DMS114 treated with DMSO at 0.1 percent for 48 hours (cell line): Measurements from ENCODE around the gene HIVEP3.
"Not testable (repeated sequence)": the region's sequence is repeated elsewhere in the genome, so short reads cannot be mapped to it uniquely, and the experiment has no call there.

Experiments
- DNase-seq: peaks from one replicate; lab custom pipeline; 2025; ENCODE audit not compliant: unreplicated experiment; lab: John Stamatoyannopoulos, UW

HIVEP3 gene

DNA sequence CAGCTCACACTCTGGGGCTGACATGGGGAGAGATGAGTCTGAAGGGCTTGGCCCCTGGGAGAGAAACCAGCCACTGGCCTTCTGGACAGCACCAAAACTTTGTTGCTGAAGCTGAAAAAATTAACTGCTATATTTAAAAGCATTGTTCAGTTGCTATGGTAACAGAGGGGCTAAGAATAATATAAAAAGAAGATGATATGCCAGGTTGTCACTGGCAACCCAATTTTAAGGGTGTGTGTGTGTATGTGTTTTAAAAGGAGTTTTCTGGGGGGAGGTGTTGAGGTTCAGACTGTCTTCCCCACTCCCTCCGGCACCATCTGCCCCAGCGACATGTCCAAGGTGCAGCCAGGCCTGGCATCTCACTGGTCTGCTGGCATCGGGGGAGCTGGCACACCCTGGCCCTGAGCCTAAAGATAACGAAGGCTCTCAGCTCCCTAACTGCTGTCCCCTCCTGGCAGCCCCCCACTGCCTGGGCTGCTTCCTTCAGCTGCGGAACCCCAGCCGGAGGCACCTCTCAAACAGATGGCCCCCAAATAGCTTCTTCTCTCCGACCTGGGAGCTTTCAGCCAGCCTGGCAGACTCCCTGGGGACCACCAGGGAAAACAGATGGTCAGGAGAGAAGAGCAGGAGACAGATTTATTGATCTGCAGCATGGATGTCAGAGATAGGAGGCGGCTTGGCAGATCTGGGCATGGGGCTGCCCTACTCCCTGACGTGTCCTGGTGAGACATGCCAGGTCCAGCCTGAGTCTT is 203.9 kb downstream of the HIVEP3 start:
- no peak for DNase-seq

DNA sequence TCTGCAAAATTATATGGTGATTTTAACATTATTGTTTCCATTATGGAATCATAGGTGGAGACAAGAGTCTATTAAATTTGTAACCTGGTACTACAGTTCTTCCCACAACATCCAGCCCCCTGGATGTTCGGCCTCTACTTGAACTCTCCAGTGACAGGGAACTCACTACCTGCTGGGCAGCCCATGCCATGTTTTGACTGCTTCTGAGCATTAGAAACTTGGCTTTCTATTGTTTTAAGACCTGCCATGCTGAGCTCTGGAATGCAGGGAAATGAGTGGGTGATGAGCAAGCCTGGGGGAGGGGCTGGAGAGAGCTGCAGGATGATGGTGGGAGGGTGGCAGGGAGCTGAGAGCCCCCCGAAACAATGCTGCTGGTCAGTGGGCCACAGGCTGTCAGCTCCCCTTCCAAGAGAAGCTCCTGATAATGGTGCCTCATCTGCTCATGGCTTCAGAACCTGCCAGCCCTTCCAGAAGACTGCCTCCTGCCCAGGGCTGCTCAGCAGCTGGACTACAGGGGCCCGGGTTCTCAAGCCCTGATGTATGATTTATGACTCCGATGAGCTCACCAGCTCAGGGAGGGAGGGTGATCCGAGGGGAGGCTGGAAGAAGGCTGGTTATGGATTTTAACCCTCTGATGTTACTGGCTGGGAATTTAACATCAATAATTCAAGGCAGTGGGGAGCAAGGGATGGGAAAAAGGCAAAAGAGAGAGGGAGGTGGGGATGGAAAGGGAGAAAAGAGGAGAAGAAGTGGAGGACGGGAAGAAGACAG is 205.0 kb downstream of the HIVEP3 start:
- DNase-seq = no peak

DNA sequence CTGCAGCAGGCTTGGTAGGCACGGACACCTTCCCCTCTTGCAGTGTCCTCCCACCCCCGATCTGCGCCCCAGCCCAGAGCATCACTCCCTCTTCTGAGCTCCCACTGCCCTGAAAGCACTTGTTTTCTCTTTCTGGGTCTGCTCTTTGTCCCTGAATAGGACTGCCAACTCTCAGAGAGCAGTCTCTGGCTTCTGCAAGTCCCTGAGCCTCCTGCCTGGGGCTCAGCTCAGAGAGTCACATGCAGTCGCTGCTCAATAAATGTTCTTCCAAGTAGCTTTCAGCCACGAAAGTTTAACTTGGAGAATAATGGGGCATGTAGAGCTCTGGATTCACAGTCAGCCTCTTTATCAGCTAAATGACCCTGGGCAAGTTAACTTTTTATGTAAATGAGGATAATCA is 205.6 kb downstream of the HIVEP3 start:
- DNase-seq = no peak

DNA sequence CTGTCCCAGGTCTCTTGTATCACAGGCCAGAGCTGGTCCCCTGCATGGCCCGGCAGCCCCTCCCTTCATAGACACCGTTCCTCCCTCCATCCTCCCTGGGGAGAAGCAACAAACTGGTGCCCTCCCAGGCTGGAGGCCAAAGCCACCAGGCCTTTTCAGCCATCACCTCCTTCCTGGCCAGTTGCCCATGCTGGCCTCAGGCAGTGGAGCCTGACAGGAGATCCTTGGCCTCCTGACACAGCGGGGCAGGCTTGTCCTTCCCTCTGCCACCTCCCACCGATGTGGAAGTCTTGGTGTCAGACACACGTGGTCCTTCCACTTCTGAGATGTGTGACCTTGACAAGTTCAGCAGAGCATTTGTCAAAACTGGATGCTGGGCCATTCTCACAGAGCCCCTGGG is 206.0 kb downstream of the HIVEP3 start:
- no peak for DNase-seq

DNA sequence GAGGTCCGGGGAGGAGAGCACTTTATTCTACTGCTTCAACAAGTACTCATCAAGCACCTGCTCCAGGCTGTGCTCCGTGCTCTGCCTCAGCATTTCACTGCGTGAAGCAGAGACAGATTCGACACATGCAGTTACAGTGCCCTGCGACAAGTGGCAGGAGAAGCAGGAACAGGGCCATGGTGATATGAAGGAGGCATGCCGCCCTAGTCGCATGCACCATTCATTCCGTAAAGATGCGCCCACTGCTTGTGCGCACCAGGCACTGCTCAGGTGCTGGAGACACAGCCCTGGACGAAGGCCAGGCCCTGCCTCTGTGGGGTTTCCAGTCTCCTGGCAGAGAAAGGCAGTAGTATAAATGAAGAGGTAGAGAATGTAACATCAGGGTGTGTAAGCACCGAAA is 206.6 kb downstream of the HIVEP3 start:
- DNase-seq = no peak

DNA sequence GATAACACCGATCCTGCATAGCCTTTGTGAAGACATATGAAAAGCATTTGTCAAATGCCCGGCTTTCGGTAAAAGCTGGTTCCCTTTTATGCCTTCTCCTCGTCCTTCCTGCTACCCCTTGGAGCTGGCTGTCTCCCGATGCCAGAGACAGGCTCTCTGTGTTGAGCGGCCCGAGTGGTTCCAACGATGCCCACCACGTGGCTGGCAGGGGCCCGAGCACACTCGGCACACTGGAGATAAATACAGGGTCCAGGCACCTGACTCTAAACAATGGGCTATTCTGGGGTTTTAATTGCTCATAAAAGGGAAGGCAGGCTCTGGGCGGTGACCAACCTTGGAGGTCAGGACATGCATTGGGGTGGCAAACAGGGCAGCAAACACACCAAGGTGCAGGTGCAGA is 207.1 kb downstream of the HIVEP3 start:
- no peak for DNase-seq

DNA sequence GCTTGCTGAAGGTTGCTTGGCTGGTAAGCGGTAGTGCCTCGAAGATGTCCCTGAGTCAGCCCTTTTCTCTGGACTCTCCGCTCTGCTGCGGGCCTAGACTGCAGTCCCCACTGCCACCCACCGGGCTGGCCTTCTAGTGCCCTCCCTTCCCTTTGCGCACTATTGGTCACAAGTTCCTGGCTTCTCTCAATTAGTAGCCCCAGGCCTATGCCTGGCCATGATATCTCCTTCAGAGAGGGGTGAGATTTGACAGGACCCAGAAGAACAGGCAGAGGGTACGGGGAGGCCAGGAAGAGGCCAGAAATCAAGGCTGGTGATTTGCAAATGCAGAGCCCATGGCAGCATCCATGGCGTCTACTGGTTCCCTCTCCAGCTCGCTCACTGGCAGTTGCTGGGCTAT is 207.7 kb downstream of the HIVEP3 start:
- no peak for DNase-seq

DNA sequence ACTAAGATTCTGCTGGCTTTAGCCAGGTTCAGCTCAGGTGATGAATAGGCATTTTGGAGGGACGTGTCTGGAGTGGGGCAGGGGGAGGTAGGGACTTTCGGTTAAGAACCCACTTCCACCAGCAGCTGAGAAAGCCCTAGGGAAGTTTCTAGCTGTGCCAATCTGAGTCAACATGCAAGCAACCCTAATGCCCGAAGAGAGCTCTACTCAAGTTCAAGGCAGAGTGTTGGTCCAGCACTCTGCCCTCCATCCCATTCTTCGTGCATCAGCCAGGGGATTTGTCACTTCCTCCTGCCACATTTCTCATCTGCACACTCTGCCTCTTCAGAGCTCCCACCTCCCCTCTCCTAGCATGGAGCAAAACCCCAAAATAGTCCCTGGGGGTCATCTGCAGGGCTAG is 208.8 kb downstream of the HIVEP3 start:
- DNase-seq = no peak

DNA sequence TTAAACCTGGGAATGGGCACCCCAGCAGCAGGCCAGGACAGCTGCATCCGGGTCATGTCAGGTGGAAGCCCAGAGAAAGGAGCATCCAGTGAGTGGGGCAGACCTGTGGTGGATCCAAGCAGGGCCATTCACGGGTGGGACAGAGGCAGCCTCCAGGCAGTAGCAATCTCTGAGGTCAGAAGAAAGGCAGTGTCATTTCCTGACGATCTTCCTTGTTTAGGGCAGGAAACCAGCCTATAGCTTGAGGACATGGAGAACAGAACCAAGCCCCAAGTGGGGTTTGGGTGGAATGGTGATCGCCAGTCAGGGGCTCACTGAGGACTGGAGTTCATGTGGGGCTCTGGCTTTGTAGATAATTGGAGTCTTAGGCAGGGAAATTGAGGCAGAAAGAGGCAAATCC is 209.4 kb downstream of the HIVEP3 start:
- DNase-seq = no peak

DNA sequence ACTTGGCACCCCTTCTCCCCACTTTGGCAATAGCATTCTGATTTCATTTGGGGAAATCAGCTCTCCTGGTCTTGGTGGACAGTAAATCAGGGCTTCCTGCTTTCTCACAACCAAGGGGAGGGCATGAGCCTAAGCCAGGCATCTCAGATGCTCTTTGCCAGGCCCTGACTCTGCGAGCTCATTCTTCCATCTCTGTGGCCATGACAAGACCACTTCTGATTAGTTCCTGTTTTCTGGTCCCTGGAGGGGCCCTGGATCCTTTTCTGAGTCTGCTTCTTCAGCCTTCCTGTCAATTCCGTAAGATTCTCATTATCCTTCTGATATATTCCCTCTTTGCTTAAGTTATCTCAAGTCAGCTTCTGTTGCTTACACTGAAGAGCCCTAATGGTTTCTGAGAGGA is 210.4 kb downstream of the HIVEP3 start:
- DNase-seq = no peak

DNA sequence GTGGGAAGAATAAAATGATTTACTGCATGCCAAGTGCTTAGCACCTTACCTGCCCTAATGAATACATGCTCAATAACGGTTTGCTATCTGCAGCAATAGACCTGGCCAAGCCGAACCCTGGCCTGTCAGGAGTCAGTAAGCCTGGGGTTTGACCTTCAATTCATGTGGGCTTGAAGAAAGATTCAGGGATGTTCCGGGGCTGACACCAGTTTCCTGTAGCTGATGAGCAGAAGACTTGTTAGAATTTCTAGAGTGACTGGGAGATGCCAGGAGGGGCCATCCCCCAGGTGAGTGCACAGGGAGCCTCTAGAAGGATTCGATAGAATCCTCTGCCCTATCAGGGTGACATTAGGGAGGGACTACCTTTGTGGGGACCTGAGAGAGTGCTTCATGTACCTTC is 210.9 kb downstream of the HIVEP3 start:
- no peak for DNase-seq

DNA sequence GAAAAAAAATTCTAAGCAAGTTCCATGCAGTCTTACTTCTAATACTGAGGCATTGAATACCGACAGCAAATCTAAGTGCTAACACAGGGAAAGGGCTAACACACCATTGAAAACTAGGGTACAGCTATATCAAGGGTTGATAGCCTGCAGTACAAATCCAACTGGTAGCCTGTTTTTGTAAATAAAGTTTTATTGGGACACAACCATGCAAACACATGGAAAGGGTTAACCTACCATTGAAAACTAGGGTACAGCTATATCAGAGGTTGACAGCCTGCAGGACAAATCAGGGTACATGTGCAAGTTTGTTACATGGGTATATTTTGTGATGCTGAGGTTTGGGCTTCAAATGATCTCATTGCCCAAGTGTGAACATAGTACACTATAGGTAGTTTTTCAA is 212.9 kb downstream of the HIVEP3 start:
- no peak for DNase-seq

DNA sequence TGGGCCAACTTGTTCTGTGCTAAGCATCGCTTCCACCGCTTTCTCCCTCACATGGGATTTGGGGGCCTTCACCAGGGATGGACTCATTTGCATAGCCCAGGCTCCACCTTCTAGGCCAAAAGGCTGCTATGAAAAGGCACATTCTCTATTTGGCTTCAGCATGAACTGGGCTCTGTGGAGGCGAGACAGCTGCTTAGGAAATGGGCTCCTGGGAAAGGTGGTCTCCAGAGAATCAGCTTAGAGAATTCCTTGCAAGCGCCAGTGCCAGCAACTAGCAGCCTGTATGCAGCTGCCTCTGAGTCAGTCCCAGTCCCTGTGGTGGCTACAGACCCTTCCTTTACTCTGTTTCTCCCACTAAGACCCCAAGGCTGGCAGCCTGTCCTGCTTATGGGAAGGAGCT is 214.5 kb downstream of the HIVEP3 start:
- no peak for DNase-seq

DNA sequence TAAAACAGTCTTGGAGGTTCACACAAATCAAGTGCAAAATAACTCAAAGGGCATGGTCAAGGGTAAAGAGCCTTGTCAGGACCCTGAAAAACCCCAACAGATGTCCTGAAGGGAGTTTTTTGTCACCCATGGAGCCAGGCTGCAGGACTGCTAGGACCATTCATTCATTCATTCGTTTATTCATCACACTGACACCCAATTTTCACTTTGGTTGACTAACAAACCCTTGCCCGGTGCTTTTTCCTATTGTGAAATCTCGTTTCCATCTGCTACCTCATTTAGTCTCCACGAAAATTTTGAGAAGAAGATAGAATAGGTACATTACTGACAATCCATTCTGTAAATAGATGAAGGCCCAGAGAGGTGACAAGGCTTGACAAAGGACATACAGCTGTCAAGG is 216.0 kb downstream of the HIVEP3 start:
- no peak for DNase-seq

DNA sequence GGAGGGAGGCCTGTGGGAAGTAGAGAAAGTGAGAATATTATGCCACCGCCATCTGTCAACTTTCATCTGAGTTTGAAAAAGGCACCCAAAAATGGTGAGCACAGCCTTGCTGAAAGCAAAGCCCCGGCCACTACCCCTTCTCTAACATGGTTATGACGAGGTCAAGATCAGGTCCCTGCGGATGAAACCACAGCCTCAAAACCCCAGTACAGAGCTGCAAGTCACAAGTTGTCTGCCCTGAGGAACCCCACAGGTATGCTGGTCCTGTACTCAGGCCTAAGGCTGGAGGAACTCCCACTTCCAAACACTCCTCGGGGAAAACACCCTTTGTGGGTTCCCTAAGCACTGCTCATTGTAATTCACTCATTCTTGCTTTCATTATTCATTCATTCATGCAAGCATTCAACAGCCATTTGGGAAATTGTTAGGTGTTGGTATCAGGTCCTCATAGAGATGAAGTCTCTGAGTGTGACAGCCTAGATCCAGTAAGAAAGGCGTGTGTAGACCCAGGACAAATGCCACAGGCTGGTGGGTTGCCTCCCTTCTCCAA is 217.7 kb downstream of the HIVEP3 start:
- DNase-seq = no peak

DNA sequence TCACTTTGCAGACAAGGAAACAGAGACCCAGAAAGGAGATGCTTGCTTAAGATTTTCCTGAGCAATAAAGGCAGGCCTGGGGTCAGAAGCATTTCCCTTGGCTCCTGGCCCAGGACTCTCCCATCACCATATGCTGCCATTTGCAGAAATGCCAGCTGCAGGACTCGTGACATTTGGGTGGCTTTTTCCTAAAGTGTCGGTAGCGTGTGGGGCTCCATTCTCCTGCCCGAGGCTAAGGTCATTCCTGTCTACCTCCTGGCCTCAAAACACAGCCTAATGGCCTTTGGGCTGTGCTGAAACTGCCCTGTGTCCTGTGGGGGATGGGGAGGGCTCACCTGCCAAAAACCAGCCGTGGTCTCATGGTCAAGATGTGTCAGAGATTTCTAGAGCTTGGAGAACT is 218.1 kb downstream of the HIVEP3 start:
- no peak for DNase-seq

DNA sequence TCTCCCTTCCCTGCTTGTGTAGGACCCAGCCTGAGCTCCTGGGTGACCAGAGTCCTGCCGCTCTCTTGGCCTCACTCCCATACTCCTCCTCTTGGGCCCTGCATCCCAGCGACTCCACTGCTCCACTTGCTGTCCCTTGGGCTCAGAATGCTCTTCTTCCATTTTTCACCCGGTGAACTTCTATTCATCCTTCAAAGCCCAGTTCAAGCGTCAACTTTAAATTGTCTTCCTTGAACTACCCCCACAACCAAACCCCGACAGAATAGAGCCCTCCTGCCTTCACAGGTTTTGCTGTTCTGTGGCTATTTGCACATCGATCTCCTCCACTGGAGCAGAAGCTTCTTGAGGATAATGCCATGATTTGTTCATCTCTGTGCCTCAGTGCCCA is 218.9 kb downstream of the HIVEP3 start:
- no peak for DNase-seq

DNA sequence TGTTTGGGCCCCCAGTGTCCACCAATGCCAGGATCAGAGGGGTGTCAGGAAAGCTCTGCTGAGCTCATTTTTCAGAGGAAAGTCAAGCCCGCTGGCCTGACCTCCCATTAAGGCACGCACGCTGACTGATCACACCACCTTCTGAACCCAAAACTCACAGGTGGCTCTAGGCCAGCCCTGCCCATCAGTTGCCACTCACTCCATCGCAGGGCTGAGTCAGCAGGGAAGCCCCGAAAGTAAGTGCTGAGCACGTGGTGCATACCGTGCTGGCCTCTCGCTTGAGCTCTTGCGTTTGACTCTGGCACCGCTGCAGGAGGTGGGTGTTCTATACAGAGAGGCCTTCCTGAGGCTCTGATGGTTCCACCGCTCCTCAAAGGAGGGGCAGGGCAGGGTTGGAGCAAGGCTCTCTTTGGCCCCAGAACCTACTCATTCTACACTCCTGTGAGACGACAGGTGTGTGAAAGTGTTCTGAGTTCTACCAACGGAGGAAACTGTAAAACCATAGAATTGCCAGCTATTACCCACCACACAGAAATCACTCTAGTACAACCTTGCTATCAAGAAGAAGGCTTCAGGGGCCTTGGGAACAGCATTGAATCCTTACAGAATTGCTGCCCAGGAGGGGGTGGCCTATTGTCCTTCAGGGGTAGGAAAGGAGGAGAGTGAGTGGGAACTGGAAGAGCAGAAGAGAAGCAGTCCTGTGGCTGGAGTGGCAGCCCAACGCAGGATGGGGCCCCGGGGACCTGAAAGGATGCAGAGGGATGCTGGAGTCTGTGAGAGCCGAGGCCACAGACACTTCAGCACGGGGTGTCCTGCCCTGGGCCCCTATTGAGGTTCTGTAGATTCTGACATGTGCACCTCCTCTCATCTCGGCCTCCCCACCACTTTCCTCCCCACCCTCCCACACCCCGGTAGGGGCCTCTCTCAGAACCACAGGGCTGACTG is 219.5 kb downstream of the HIVEP3 start:
- DNase-seq = no peak

DNA sequence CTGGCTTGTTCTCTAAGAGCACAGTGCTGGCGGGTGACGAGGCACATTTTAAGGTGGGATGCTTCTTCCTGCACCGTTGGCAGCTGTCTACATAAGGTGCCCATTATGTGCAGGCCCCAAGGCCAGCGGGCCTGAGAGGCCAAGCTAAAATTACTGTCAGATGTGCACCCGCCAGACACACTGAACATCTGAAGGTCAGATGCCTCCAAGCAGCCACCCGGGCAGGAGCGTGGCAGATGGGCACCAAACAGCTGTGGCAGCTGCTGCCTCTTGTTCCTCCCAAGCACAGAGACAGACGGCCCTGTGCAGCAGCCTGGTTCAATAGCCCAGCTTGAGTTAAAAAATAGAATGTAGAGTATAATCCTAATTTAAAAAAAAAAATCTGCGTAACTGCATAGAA is 222.3 kb downstream of the HIVEP3 start:
- no peak for DNase-seq

DNA sequence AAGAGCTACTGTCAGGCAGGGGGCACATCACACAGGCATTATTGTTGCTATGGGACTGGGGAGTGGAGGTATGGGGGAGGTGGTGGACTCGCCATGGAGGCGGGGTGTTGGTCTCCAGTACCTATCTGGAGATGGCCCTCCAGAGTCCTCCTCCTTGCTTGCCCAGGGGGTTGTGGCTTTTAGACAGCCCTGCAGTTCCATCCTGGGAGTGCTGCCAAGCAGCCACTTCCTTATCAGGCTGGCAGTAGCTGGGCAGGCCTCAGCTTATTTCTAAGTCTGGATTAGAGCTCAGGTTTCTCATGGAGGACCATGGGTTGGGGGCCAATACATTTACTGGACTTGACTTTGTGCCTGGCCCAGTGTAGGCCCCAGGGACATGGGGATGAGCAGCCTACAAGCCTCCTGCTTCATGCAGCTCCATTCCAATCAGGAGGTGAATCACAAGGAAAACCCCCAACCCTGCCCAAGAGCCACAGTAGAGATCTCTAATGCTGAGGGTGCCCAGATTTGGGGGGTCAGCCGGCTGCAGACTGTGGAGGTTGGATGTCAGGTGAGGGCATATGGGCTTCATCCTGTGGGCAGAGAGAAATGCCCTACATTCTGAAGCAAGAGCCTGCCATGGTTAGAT is 223.5 kb downstream of the HIVEP3 start:
- DNase-seq = no peak

DNA sequence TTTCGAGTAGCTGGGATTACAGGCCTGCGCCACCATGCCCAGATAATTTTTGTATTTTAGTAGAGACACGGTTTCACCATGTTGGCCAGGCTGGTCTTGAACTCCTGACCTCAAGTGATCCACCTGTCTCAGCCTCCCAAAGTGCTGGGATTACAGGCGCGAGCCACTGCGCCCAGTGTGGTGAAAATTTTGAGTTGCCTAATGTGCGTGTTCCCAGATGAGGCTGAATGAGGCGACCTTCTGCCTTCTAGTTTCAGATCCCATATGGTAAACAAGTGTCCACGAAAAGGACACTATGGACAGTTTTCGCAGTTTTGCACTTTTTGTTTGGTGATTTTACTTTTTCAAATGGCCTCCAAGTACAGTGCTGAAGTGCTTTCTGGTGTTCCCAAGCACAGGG is 226.8 kb downstream of the HIVEP3 start:
- not testable (repeated sequence) for DNase-seq
